ENCODE data around the gene SFN. TPM values are rescaled to one million over a fixed set of nuclear protein-coding genes. Genes with fewer than 3 reads are reported as not detected.

SFN gene
- total RNA-seq (8.6 TPM), polyA plus RNA-seq (23.5 TPM)

- Histone ChIP-seq H3K36me3 (ENCODE audit: insufficient read depth) (no peaks in the 10 kb centered on the region), H3K4me3 (ENCODE audit: low read depth, low read length) (peak within 1 kb of the TSS; percentile 37), H3K27ac (ENCODE audit: low read depth) (peak within 1 kb of the TSS; percentile 75), H3K4me1 (ENCODE audit: insufficient read depth) (no peaks in the 10 kb centered on the region)
- 79% methylated on average over 37 of the region's 37 CpGs for WGBS
- DNase-seq (ENCODE audit: extremely low spot score), result no peak
These were observed at the start of gene SFN for GRCh38 chr1:26862781-26863684. SFN (plus strand) TSS chr1:26863149; CDS start chr1:26863213, 64 bp downstream.

- Histone ChIP-seq H3K4me3 (ENCODE audit: low read depth, low read length) (no peak overlapping the region), H3K36me3 (ENCODE audit: insufficient read depth) (no peaks in the 10 kb centered on the region), H3K4me1 (ENCODE audit: insufficient read depth) (no peaks in the 10 kb centered on the region), H3K27ac (ENCODE audit: low read depth) (no peak overlapping the region)
- DNase-seq (ENCODE audit: extremely low spot score), result no peak
- WGBS, result 94% methylated on average over 2 of the region's 2 CpGs
These were observed 48.6 kb upstream of the SFN start for GRCh38 chr1:26814377-26814776.

GRCh38 chr1:26814893-26815292 is 48.1 kb upstream of the SFN start:
- no peak for DNase-seq (ENCODE audit: extremely low spot score)
- 92% methylated on average over 3 of the region's 3 CpGs for WGBS
- Histone ChIP-seq H3K4me1 (ENCODE audit: insufficient read depth) (no peaks in the 10 kb centered on the region), H3K27ac (ENCODE audit: low read depth) (no peak overlapping the region), H3K36me3 (ENCODE audit: insufficient read depth) (no peaks in the 10 kb centered on the region), H3K4me3 (ENCODE audit: low read depth, low read length) (no peak overlapping the region)

GRCh38 chr1:26820784-26821269 is 42.1 kb upstream of the SFN start:
- Histone ChIP-seq H3K36me3 (ENCODE audit: insufficient read depth) (no peaks in the 10 kb centered on the region), H3K4me3 (ENCODE audit: low read depth, low read length) (no peak overlapping the region), H3K27ac (ENCODE audit: low read depth) (no peak overlapping the region), H3K4me1 (ENCODE audit: insufficient read depth) (no peaks in the 10 kb centered on the region)
- 76% methylated on average over 4 of the region's 4 CpGs for WGBS
- no peak for DNase-seq (ENCODE audit: extremely low spot score)

GRCh38 chr1:26822737-26823395 is 40.1 kb upstream of the SFN start:
- Histone ChIP-seq H3K4me3 (ENCODE audit: low read depth, low read length) (no peak overlapping the region), H3K27ac (ENCODE audit: low read depth) (no peak overlapping the region), H3K4me1 (ENCODE audit: insufficient read depth) (no peaks in the 10 kb centered on the region), H3K36me3 (ENCODE audit: insufficient read depth) (no peaks in the 10 kb centered on the region)
- 84% methylated on average over 4 of the region's 4 CpGs for WGBS
- no peak for DNase-seq (ENCODE audit: extremely low spot score)

- WGBS, result 87% methylated on average over 3 of the region's 3 CpGs
- Histone ChIP-seq H3K4me3 (ENCODE audit: low read depth, low read length) (no peak overlapping the region), H3K36me3 (ENCODE audit: insufficient read depth) (no peaks in the 10 kb centered on the region), H3K4me1 (ENCODE audit: insufficient read depth) (no peaks in the 10 kb centered on the region), H3K27ac (ENCODE audit: low read depth) (no peak overlapping the region)
- DNase-seq (ENCODE audit: extremely low spot score), result peak; percentile 74
These were observed 38.2 kb upstream of the SFN start for GRCh38 chr1:26824731-26825130.

- Histone ChIP-seq H3K4me1 (ENCODE audit: insufficient read depth) (no peaks in the 10 kb centered on the region), H3K36me3 (ENCODE audit: insufficient read depth) (no peaks in the 10 kb centered on the region), H3K27ac (ENCODE audit: low read depth) (peak within 1 kb of the TSS; percentile 71), H3K4me3 (ENCODE audit: low read depth, low read length) (peak within 1 kb of the TSS; percentile 94)
- DNase-seq (ENCODE audit: extremely low spot score), result peak; percentile 17
- WGBS, result under 1% methylated on average over 103 of the region's 107 CpGs
These were observed 36.5 kb upstream of the SFN start, which contains the start of gene ZDHHC18 for GRCh38 chr1:26826261-26827105. ZDHHC18 (plus strand) TSS chr1:26826688; CDS start chr1:26826805, 117 bp downstream.

GRCh38 chr1:26827106-26827604 is 35.8 kb upstream of the SFN start:
- WGBS, result 3% methylated on average over 17 of the region's 17 CpGs
- no peak for DNase-seq (ENCODE audit: extremely low spot score)
- Histone ChIP-seq H3K36me3 (ENCODE audit: insufficient read depth) (no peaks in the 10 kb centered on the region), H3K4me3 (ENCODE audit: low read depth, low read length) (peak overlapping the region; percentile 94), H3K4me1 (ENCODE audit: insufficient read depth) (no peaks in the 10 kb centered on the region), H3K27ac (ENCODE audit: low read depth) (no peak overlapping the region)

- DNase-seq (ENCODE audit: extremely low spot score), result no peak
- no peaks in the 10 kb centered on the region for H3K4me1 ChIP-seq (ENCODE audit: insufficient read depth)
- H3K4me3 ChIP-seq (ENCODE audit: low read depth, low read length), result peak overlapping the region; percentile 94
- H3K36me3 ChIP-seq (ENCODE audit: insufficient read depth), result no peaks in the 10 kb centered on the region
- 20% methylated on average over 11 of the region's 11 CpGs for WGBS
- H3K27ac ChIP-seq (ENCODE audit: low read depth), result no peak overlapping the region
These were observed 35.3 kb upstream of the SFN start for GRCh38 chr1:26827663-26828062.

GRCh38 chr1:26828411-26828991 is 34.4 kb upstream of the SFN start:
- Histone ChIP-seq H3K27ac (ENCODE audit: low read depth) (no peak overlapping the region), H3K36me3 (ENCODE audit: insufficient read depth) (no peaks in the 10 kb centered on the region)
- WGBS, result 58% methylated on average over 4 of the region's 4 CpGs

GRCh38 chr1:26829184-26829911 is 33.6 kb upstream of the SFN start:
- H3K36me3 ChIP-seq (ENCODE audit: insufficient read depth), result peaks cover 6% of the 10 kb centered on the region
- 81% methylated on average over 6 of the region's 6 CpGs for WGBS
- no peak overlapping the region for H3K4me3 ChIP-seq (ENCODE audit: low read depth, low read length)
- H3K4me1 ChIP-seq (ENCODE audit: insufficient read depth), result no peaks in the 10 kb centered on the region
- no peak for DNase-seq (ENCODE audit: extremely low spot score)
- H3K27ac ChIP-seq (ENCODE audit: low read depth), result no peak overlapping the region

More at GRCh38 chr1:26828411-26828991, 34.4 kb upstream of the SFN start:
- no peak for DNase-seq (ENCODE audit: extremely low spot score)
- H3K4me3 ChIP-seq (ENCODE audit: low read depth, low read length), result peak overlapping the region; percentile 14
- H3K4me1 ChIP-seq (ENCODE audit: insufficient read depth), result no peaks in the 10 kb centered on the region

GRCh38 chr1:26831059-26831458 is 31.9 kb upstream of the SFN start:
- Histone ChIP-seq H3K4me3 (ENCODE audit: low read depth, low read length) (no peak overlapping the region), H3K4me1 (ENCODE audit: insufficient read depth) (no peaks in the 10 kb centered on the region), H3K36me3 (ENCODE audit: insufficient read depth) (peaks cover 6% of the 10 kb centered on the region), H3K27ac (ENCODE audit: low read depth) (peak overlapping the region; percentile 46)
- WGBS, result 92% methylated on average over 3 of the region's 3 CpGs
- DNase-seq (ENCODE audit: extremely low spot score), result no peak

Measured in urinary bladder (tissue), 4 donors.